Endothelial cell of umbilical vein (primary cell): ENCODE results near the gene PPP1R1B.

ENCODE experiments used
- EZH2 ChIP-seq: IDR thresholded peaks from 2 replicates; pipeline ENCODE4 v1.6.1; 2012; ENCODE audit warnings: borderline replicate concordance, low read depth, mild to moderate bottlenecking, moderate library complexity, low read length, inconsistent platforms; ENCODE audit not compliant: severe bottlenecking
- JUN ChIP-seq: IDR thresholded peaks from 2 replicates; pipeline ENCODE4 v1.6.1; 2011; ENCODE audit warnings: borderline replicate concordance, low read depth; ENCODE audit not compliant: insufficient read length, insufficient read depth
- MYC ChIP-seq: IDR thresholded peaks from one replicate; pipeline ENCODE4 v1.6.1; 2011; ENCODE audit warnings: mild to moderate bottlenecking, low read depth, low read length
- POLR2A ChIP-seq: IDR thresholded peaks from 2 replicates; pipeline ENCODE4 v1.6.1; 2012; ENCODE audit warnings: low read depth, mild to moderate bottlenecking, control low read depth, low read length
- POLR2AphosphoS5 ChIP-seq: IDR thresholded peaks from 2 replicates; pipeline ENCODE4 v1.6.1; 2012; ENCODE audit warnings: low read depth, mild to moderate bottlenecking, control low read depth, low read length, moderate library complexity; ENCODE audit not compliant: insufficient read depth
- TF ChIP-seq, protein P1 (sequence below), 2 donors: IDR thresholded peaks; 1 replicate in 1 of 2; 2 replicates in 1 of 2; pipeline ENCODE4 v1.5.1; 2011; ENCODE audit warnings: low read length in 2 of 2, mild to moderate bottlenecking in 2 of 2, moderate library complexity in 2 of 2, control low read depth in 1 of 2, inconsistent platforms in 1 of 2, low read depth in 1 of 2; ENCODE audit not compliant: insufficient read depth in 1 of 2; ENCODE audit errors: extremely low read depth in 1 of 2
- TF ChIP-seq, protein P2 (sequence below): IDR thresholded peaks from 2 replicates; pipeline ENCODE4 v1.6.1; 2011; ENCODE audit not compliant: insufficient read depth, insufficient read length

DNA sequence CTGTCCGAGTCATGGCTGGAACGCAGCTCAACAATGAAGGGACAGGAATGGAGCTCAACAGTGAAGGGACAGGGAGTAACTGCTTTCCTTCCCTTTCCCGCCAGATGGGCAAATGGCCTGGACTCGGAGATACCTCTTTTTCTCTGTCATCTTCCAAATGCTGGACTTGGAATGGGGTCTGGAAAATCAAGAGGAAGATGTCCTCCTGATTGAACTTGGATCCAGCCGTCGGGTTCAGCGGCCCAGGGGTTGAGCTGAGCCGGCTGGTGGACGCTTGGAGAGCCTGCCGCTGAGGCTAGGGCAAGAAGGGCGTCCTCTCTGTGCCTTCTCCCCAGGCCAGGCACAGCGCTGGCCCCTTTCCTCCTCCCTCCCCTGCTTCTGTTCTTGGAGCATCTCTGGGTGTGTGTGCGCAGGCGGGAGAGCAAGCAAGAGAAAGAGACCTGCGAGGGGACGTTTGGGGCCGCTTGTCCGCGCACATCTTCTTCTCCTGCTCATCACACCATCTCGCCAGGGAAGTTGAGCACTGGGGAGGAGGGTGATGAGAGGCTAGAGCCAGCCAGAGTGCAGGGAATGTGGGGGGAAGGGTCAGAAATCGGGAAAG, 25.7 kb upstream of the PPP1R1B start:
- no peak for TF ChIP-seq POLR2A
- TF ChIP-seq, protein P1, sequence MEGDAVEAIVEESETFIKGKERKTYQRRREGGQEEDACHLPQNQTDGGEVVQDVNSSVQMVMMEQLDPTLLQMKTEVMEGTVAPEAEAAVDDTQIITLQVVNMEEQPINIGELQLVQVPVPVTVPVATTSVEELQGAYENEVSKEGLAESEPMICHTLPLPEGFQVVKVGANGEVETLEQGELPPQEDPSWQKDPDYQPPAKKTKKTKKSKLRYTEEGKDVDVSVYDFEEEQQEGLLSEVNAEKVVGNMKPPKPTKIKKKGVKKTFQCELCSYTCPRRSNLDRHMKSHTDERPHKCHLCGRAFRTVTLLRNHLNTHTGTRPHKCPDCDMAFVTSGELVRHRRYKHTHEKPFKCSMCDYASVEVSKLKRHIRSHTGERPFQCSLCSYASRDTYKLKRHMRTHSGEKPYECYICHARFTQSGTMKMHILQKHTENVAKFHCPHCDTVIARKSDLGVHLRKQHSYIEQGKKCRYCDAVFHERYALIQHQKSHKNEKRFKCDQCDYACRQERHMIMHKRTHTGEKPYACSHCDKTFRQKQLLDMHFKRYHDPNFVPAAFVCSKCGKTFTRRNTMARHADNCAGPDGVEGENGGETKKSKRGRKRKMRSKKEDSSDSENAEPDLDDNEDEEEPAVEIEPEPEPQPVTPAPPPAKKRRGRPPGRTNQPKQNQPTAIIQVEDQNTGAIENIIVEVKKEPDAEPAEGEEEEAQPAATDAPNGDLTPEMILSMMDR (IDR thresholded peaks at IDR 0.05; ENCODE audit: extremely low read depth in 1 of 2, insufficient read depth in 1 of 2, low read depth in 1 of 2, low read length in 2 of 2): no peak
- TF ChIP-seq JUN: no peak
- TF ChIP-seq, protein P2, sequence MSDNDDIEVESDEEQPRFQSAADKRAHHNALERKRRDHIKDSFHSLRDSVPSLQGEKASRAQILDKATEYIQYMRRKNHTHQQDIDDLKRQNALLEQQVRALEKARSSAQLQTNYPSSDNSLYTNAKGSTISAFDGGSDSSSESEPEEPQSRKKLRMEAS: no peak
- TF ChIP-seq POLR2AphosphoS5: no peak
- peak; percentile 68 for TF ChIP-seq EZH2
- no peak for TF ChIP-seq MYC
